Duodenal mucosa (tissue), 2 donors: ENCODE results near the gene LPP.

Experiments
- H3K27ac ChIP-seq: one replicate; pipeline ENCODE4 v1.7.0; 2013; ENCODE audit warnings: low read depth, low read length
- H3K27me3 ChIP-seq, 2 donors: one replicate each; pipeline ENCODE4 v1.7.0; 2013; ENCODE audit warnings: low read length in 2 of 2, control low read depth in 1 of 2; ENCODE audit not compliant: insufficient read depth in 2 of 2, control insufficient read depth in 1 of 2
- H3K36me3 ChIP-seq, 2 donors: one replicate each; pipeline ENCODE4 v1.7.0; 2013; ENCODE audit warnings: low read length in 2 of 2, control low read depth in 1 of 2; ENCODE audit not compliant: insufficient read depth in 2 of 2, control insufficient read depth in 1 of 2
- H3K4me1 ChIP-seq, 2 donors: one replicate each; pipeline ENCODE4 v1.7.0; 2013; ENCODE audit warnings: low read length in 2 of 2, control low read depth in 1 of 2; ENCODE audit not compliant: insufficient read depth in 2 of 2, control insufficient read depth in 1 of 2
- H3K4me3 ChIP-seq, 2 donors: one replicate each; pipeline ENCODE4 v1.7.0; 2013; ENCODE audit warnings: low read length in 2 of 2, low read depth in 1 of 2
- H3K9ac ChIP-seq, 2 donors: one replicate each; pipeline ENCODE4 v1.7.0; 2013; ENCODE audit warnings: low read length in 2 of 2, low read depth in 1 of 2
- H3K9me3 ChIP-seq, 2 donors: one replicate each; pipeline ENCODE4 v1.7.0; 2013; ENCODE audit warnings: low read length in 2 of 2, control low read depth in 1 of 2; ENCODE audit not compliant: control insufficient read depth in 1 of 2

LPP gene

DNA sequence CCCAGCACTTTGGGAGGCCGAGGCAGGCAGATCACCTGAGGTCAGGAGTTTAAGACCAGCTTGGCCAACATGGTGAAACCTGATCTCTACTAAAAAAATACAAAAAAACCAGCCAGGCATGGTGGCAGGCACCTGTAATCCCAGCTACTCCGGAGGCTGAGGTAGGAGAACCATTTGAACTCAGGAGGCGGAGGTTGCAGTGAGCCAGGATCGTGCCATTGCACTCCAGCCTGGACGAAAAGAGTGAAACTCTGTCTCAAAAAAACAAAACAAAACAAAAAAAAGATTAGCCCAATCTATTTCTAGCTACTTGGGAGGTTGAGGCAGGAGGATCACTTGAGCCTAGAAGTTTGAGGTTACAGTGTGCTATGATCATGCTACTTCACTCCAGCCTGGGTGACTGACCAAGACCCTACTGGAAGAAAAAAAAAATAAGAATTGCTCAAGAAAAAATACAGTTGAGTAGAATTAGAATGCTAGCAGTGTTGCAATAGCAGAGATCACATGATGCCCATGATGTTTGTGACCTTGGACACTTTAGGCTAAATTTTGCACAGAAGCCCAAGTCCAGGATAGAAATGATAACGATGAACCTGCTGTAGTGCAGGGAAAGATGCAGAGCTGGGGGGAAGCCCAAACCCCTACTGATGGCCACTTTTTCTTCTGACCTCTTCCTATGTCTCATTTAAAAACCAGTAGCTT lies 162.2 kb downstream of the LPP start:
- Histone ChIP-seq H3K27me3 (no peaks in the 10 kb centered on the region), H3K9me3 (no peaks in the 10 kb centered on the region), H3K4me1 (no peaks in the 10 kb centered on the region), H3K9ac (no peak overlapping the region), H3K4me3 (no peak overlapping the region), H3K36me3 (peaks cover 0 to 3% of the 10 kb centered on the region in 2 donors), H3K27ac (no peak overlapping the region)

- Histone ChIP-seq H3K36me3 (peaks cover 0 to 3% of the 10 kb centered on the region in 2 donors), H3K9me3 (no peaks in the 10 kb centered on the region), H3K27me3 (no peaks in the 10 kb centered on the region), H3K4me1 (no peaks in the 10 kb centered on the region), H3K27ac (no peak overlapping the region), H3K4me3 (no peak overlapping the region), H3K9ac (no peak overlapping the region)
These were observed 162.7 kb downstream of the LPP start for GRCh38 chr3:188316723-188317070.

DNA sequence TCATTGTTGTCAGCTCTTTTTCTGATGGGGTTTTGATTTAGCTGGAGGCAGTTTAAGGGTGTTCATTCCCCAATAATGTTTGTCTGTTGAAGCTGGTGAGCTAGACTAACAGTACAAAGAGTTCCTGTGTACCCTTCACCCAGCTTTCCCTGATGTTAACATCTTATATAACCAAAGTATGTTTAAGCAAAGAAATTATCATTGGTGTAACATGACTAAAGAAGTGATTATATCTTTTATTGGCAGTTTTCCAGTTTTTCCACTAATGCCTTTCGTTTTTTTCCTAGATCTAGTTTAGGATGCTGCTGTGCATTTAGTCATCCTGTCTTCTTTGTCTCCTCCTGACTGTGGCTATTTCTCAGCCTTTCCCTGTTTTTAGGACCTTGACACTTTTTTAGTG lies 165.6 kb downstream of the LPP start:
- H3K9ac ChIP-seq = no peak overlapping the region
- H3K9me3 ChIP-seq = no peaks in the 10 kb centered on the region
- H3K36me3 ChIP-seq = peaks cover 0 to 3% of the 10 kb centered on the region in 2 donors
- H3K27me3 ChIP-seq = no peaks in the 10 kb centered on the region
- peaks cover 0 to 4% of the 10 kb centered on the region in 2 donors for H3K4me1 ChIP-seq
- no peak overlapping the region for H3K27ac ChIP-seq
- H3K4me3 ChIP-seq = no peak overlapping the region

DNA sequence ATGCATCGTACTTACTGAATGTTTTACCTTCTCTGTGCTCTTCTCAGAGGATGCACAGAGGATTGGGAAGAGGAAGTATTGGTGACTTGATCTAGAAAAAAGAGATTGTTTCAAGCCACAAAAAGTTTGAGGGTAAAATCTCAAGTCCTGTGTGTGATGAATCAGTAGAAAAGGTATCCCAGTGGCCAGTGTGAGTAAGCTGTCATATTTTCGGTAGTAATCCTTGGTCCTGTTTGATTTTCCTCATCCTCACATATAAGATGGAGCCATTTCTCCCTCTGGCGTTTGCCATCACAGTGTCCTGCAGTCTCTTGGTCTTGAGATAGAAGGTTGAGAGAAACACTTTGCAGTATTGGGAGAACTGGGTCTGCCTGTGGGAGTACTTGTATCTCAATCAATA lies 166.8 kb downstream of the LPP start:
- no peak overlapping the region for H3K27ac ChIP-seq

DNA sequence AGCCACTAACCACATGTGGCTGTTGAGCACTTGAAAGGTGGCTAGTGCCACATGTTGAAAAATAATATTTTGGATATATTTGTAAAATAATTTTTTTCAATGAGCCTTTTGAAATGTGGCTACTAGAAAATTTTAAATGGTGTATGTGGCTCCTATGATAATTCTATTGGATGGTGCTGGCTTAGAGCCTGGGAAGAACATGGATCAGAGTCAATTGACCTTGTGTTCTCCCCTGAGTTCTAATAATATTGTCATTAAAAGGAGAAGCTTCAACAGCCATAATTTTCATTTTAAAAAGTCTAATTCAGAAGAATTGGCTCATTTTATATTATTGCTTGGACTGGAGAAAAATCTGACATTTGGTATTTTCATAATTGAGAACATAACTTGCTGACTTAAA lies 167.3 kb downstream of the LPP start:
- H3K9ac ChIP-seq = no peak overlapping the region
- H3K4me1 ChIP-seq = peaks cover 0 to 4% of the 10 kb centered on the region in 2 donors
- no peaks in the 10 kb centered on the region for H3K9me3 ChIP-seq
- H3K27ac ChIP-seq = no peak overlapping the region
- peaks cover 0 to 3% of the 10 kb centered on the region in 2 donors for H3K36me3 ChIP-seq
- H3K4me3 ChIP-seq = no peak overlapping the region
- no peaks in the 10 kb centered on the region for H3K27me3 ChIP-seq

More for the DNA sequence above, 166.8 kb downstream of the LPP start:
- Histone ChIP-seq H3K9ac (no peak overlapping the region), H3K36me3 (peaks cover 0 to 3% of the 10 kb centered on the region in 2 donors), H3K9me3 (no peaks in the 10 kb centered on the region), H3K4me1 (peaks cover 0 to 4% of the 10 kb centered on the region in 2 donors), H3K27me3 (no peaks in the 10 kb centered on the region), H3K4me3 (no peak overlapping the region)

- Histone ChIP-seq H3K27ac (no peak overlapping the region), H3K9ac (no peak overlapping the region)
These were observed 168.4 kb downstream of the LPP start for GRCh38 chr3:188322135-188322887.

DNA sequence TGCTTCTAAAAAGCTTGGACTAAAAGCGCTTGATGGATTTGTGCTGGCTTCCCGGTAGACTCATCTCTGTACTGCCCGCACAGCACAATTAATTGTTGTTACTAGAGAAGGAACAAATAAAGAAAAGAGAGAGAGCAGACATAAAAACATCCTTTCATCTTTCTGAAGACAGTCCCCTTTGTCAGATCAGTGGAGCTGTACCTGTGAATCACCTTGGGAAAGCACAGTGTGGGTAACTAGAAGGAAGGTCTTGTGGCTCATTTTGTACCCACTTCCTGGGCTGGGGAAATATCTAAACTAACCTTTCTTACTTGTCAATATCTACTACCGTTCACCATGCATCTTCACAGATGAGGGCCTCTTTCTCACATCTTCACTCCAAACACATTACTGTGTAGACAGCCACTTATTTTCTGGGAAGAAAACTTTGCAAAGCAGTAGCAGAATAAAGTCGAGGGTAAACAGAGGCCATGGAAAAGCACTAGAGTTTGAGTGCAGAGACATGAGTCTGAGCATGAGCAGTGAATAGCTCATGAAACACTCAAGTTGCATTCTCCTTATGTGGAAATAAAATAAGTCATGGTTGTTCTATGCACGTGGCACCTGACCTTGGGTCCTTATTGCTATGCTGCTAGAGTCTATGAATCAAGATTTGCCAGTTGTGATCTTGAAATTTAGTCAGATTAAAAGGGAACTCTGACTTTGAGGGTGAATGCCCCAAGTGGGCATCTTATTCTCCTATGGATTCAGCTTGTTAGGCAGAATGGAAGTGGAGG lies 169.3 kb downstream of the LPP start:
- H3K36me3 ChIP-seq = peaks cover 0 to 3% of the 10 kb centered on the region in 2 donors
- no peak overlapping the region for H3K9ac ChIP-seq
- H3K4me1 ChIP-seq = peaks cover 0 to 4% of the 10 kb centered on the region in 2 donors
- H3K27me3 ChIP-seq = no peaks in the 10 kb centered on the region
- no peak overlapping the region for H3K4me3 ChIP-seq
- H3K27ac ChIP-seq = no peak overlapping the region
- no peaks in the 10 kb centered on the region for H3K9me3 ChIP-seq

More at GRCh38 chr3:188322135-188322887, 168.4 kb downstream of the LPP start:
- H3K9me3 ChIP-seq = no peaks in the 10 kb centered on the region
- no peak overlapping the region for H3K4me3 ChIP-seq
- peaks cover 0 to 3% of the 10 kb centered on the region in 2 donors for H3K36me3 ChIP-seq
- H3K4me1 ChIP-seq = peaks cover 0 to 4% of the 10 kb centered on the region in 2 donors
- no peaks in the 10 kb centered on the region for H3K27me3 ChIP-seq

DNA sequence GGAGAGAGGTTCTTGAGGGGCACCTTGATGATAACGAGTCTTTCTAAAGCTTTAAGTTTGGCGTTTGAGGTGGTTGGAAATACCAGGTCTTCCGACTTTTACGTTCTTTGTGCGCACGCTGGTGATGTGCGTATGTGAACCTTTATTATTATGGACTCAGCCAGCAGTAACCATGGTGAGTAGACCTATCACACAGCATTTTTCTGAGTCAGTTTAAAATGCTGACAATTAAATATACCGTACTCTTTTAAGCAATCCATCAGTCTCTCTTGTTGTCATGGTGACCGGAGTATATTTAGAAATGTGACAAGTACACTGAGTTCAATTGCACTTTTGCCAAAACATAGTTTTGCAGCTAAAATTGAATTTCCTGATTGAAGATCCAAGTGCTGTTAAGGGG lies 172.2 kb downstream of the LPP start:
- H3K4me3 ChIP-seq = no peak overlapping the region
- peaks cover 0 to 14% of the 10 kb centered on the region in 2 donors for H3K4me1 ChIP-seq
- no peaks in the 10 kb centered on the region for H3K36me3 ChIP-seq
- no peak overlapping the region for H3K9ac ChIP-seq
- no peaks in the 10 kb centered on the region for H3K27me3 ChIP-seq
- H3K9me3 ChIP-seq = no peaks in the 10 kb centered on the region
- no peak overlapping the region for H3K27ac ChIP-seq

- Histone ChIP-seq H3K4me3 (no peak overlapping the region), H3K9me3 (no peaks in the 10 kb centered on the region), H3K36me3 (no peaks in the 10 kb centered on the region), H3K9ac (no peak overlapping the region), H3K27ac (no peak overlapping the region), H3K27me3 (no peaks in the 10 kb centered on the region), H3K4me1 (peaks cover 0 to 14% of the 10 kb centered on the region in 2 donors)
These were observed 173.0 kb downstream of the LPP start for GRCh38 chr3:188326968-188327367.

- Histone ChIP-seq H3K9me3 (no peaks in the 10 kb centered on the region), H3K27ac (no peak overlapping the region), H3K27me3 (no peaks in the 10 kb centered on the region), H3K4me3 (no peak overlapping the region), H3K4me1 (peaks cover 0 to 10% of the 10 kb centered on the region in 2 donors), H3K36me3 (no peaks in the 10 kb centered on the region), H3K9ac (no peak overlapping the region)
These were observed 173.5 kb downstream of the LPP start for GRCh38 chr3:188327433-188327832.
